ENCODE measurements around the gene CES2. TPM values are rescaled to one million over a fixed set of nuclear protein-coding genes. Genes with fewer than 3 reads are reported as not detected.
"Not testable (repeated sequence)": the region's sequence is repeated elsewhere in the genome, so short reads cannot be mapped to it uniquely, and the experiment has no call there.

The CES2 gene
- total RNA-seq, 1 donor from 2014 or later: 88.5 TPM

DNA sequence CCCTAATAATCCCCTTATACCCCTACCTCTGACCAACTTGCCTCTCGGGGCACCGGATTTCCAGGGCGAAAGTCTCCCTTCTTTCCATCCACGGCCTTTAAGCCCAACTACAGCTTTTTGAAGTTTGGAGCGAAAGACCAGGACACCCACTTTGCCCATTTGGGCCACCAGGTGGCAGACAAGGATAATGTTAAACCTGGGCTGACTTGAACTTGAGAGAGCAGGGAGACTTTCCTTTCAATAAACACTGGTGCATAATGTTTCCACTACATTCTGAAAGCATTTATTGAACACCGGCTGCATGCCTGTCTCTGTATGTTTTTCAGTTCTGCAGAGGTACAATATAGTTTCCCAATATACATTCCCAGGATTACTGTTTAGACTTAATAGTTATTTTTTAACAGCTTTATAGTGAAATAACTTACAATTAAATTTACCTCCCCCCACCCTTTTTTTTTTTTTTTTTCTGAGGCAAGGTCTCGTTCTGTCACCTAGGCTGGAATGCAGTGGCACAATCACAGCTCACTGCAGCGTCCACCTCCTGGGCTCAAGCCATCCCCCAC lies 18.9 kb downstream of the CES2 start:
- Histone ChIP-seq H3K4me3 (no peak overlapping the region), H3K27me3 (ENCODE audit: low read depth) (peaks cover 34% of the 10 kb centered on the region), H3K27ac (replicated peaks) (no peak overlapping the region), H3K4me1 (peaks cover 5% of the 10 kb centered on the region), H3K36me3 (no peaks in the 10 kb centered on the region), H3K9me3 (replicated peaks) (peaks cover 7% of the 10 kb centered on the region)
- DNase-seq: peak; percentile 68
- intact Hi-C loops (cut with micrococcal nuclease): no loop called here
- TF ChIP-seq, protein P1, sequence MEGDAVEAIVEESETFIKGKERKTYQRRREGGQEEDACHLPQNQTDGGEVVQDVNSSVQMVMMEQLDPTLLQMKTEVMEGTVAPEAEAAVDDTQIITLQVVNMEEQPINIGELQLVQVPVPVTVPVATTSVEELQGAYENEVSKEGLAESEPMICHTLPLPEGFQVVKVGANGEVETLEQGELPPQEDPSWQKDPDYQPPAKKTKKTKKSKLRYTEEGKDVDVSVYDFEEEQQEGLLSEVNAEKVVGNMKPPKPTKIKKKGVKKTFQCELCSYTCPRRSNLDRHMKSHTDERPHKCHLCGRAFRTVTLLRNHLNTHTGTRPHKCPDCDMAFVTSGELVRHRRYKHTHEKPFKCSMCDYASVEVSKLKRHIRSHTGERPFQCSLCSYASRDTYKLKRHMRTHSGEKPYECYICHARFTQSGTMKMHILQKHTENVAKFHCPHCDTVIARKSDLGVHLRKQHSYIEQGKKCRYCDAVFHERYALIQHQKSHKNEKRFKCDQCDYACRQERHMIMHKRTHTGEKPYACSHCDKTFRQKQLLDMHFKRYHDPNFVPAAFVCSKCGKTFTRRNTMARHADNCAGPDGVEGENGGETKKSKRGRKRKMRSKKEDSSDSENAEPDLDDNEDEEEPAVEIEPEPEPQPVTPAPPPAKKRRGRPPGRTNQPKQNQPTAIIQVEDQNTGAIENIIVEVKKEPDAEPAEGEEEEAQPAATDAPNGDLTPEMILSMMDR (IDR thresholded peaks at IDR 0.05; ENCODE audit: borderline replicate concordance): peak; percentile 84

DNA sequence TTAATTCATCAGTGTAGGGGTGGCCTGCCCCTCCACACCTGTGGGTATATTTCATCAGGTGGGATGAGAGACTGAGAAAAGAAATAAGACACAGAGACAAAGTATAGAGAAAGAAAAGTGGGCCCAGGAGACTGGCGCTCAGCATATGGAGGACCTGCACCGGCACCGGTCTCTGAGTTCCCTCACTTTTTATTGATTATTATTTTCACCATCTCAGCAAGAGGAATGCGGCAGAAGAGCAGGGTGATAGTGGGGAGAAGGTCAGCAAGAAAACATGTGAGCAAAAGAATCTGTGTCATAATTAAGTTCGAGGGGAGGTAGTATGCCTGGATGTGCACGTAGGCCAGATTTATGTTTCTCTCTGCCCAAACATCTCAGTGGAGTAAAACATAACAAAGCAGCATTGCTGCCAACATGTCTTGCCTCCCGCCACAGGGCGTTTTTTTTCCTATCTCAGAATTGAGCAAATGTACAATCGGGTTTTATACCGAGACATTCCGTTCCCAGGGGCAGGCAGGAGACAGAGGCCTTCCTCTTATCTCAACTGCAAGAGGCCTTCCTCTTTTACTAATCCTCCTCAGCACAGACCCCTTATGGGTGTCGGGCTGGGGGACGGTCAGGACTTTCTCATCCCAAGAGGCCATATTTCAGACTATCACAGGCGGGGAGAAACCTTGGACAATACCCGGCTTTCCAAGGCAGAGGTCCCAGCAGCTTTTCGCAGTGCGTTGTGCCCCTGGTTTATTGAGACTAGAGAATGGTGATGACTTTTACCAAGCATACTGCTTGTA lies 20.2 kb downstream of the CES2 start:
- H3K9me3 ChIP-seq (replicated peaks); DNase-seq; intact Hi-C loops (cut with micrococcal nuclease); H3K4me3 ChIP-seq; H3K36me3 ChIP-seq; H3K27ac ChIP-seq (replicated peaks); H3K4me1 ChIP-seq: not testable (repeated sequence)
- peaks cover 29% of the 10 kb centered on the region for H3K27me3 ChIP-seq (ENCODE audit: low read depth)

DNA sequence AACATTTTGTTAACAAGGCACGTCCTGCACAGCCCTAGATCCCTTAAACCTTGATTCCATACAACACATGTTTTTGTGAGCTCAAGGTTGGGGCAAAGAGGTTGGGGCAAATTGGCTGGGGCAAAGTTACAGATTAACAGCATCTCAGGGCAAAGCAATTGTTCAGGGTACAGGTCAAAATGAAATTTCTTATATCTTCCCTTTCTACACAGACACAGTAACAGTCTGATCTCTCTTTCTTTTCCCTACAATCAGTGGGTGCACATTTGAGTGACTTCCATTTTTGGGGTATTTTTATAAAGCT lies 20.8 kb downstream of the CES2 start:
- H3K9me3 ChIP-seq (replicated peaks); H3K4me1 ChIP-seq; intact Hi-C loops (cut with micrococcal nuclease): not testable (repeated sequence)

DNA sequence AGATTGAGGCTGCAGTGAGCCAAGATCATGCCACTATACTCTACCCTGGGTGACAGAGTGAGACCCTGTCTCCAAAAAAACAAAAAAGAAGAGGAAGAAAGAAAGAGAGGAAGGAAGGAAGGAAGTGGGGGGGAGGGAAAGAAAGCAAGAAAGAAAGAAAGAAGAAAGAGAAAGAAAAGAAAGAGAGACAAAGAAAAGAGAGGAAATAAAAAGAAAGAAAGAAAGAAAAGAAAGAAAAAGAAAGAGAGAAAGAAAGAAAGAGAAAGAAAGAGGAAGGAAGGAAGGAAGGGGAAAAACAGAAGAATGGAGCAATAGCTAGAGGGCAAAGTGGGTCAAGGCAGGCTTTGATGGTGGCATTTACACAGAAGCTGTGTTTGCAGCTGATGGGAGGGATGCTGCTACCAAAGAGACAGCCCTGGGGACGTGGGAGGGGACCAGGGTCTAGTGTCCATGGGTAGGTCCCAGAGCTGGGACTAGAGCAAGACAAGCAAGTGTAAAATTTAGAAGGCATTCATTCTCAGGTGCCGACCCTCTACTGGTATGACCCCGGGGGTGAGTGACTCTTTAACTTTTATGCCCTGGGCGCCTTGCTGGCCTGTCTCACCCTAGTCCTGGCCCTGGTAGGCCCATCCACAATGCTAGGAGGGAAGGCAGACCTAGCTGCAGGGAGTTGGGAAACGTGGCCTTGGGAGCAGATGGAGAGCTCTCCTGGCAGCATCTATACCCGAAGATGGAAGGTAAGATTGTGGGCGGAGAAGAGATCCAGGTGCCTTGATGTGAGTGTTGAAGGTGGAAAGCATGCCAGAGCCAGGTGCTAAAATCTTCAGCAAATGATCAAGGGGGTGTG lies 23.8 kb downstream of the CES2 start:
- intact Hi-C loops (cut with micrococcal nuclease): no loop called here
- Histone ChIP-seq H3K9me3 (replicated peaks) (no peaks in the 10 kb centered on the region), H3K4me1 (peaks cover 4% of the 10 kb centered on the region), H3K27me3 (ENCODE audit: low read depth) (no peaks in the 10 kb centered on the region), H3K4me3 (no peak overlapping the region), H3K27ac (replicated peaks) (no peak overlapping the region), H3K36me3 (no peaks in the 10 kb centered on the region)
- no peak for DNase-seq
- TF ChIP-seq, protein P1 (IDR thresholded peaks at IDR 0.05; ENCODE audit: borderline replicate concordance): no peak

More for the DNA sequence above, 20.8 kb downstream of the CES2 start:
- H3K27ac ChIP-seq (replicated peaks); H3K4me3 ChIP-seq; DNase-seq; H3K36me3 ChIP-seq: not testable (repeated sequence)
- peaks cover 26% of the 10 kb centered on the region for H3K27me3 ChIP-seq (ENCODE audit: low read depth)

DNA sequence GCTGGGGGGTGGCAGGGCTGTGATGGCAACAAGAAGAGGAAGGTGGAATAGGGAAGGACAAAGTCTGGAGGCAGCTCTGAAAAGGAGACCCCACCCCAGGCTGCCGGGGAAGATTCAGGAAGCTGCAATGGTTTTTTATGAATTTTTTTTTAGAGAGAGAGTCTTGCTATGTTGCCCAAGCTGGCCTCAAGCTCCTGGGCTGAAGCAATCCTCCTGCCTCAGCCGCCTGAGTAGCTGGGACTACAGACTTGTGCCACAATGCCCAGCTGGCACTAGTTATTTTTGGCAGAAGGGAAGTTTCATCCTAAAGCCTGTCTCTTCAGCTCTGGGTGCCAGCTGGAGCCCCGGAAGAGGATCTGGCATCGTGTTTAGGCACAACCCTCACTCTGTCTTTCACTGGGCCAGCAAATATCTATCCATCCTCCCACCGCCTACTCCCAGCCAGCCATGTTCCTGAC lies 24.4 kb downstream of the CES2 start:
- TF ChIP-seq, protein P1 (IDR thresholded peaks at IDR 0.05; ENCODE audit: borderline replicate concordance): no peak
- peaks cover 4% of the 10 kb centered on the region for H3K4me1 ChIP-seq
- no peaks in the 10 kb centered on the region for H3K9me3 ChIP-seq (replicated peaks)
- no peak overlapping the region for H3K27ac ChIP-seq (replicated peaks)
- peaks cover 1% of the 10 kb centered on the region for H3K27me3 ChIP-seq (ENCODE audit: low read depth)
- intact Hi-C loops (cut with micrococcal nuclease): no loop called here
- H3K36me3 ChIP-seq: no peaks in the 10 kb centered on the region
- no peak overlapping the region for H3K4me3 ChIP-seq
- peak; percentile 26 for DNase-seq

DNA sequence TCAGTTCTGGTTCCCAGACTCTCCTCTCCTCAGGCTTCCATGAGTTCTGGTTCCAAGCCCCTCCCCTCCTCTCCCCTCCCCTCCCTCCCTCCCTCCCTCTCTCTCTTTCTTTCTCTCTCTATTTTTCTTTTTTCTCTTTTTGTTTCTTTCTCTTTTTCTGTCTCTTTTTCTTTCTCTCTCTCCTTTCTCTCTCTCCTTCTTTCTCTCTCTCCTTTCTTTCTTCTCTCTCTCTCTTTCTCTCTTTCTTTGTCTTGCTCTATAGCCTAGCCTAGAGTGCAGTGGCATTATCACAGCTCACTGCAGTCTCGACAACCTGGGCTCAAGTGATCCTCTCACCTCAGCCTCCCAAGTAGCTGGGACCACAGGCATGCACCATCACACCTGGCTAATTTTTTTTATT lies 25.0 kb downstream of the CES2 start:
- Histone ChIP-seq H3K4me1 (peaks cover 4% of the 10 kb centered on the region), H3K9me3 (replicated peaks) (no peaks in the 10 kb centered on the region), H3K4me3 (no peak overlapping the region), H3K27me3 (ENCODE audit: low read depth) (peaks cover 4% of the 10 kb centered on the region), H3K36me3 (no peaks in the 10 kb centered on the region), H3K27ac (replicated peaks) (no peak overlapping the region)
- TF ChIP-seq, protein P1 (IDR thresholded peaks at IDR 0.05; ENCODE audit: borderline replicate concordance): no peak
- no peak for DNase-seq
- intact Hi-C loops (cut with micrococcal nuclease): no loop called here
